Stimulated activated CD8-positive, alpha-beta memory T cell treated with anti-CD3 and anti-CD28 coated beads, Interleukin-7, amount 100 ng/mL, for 1 hour (primary cell): ENCODE results near the gene RNMT.
A peak's percentile ranks its signal among the peaks of the same experiment; 100 is the strongest.

Experiments
- DNase-seq, 2 donors: peaks; one replicate each; pipeline ENCODE4 v3.0.0-alpha.2; 2020; ENCODE audit warnings: low read depth in 2 of 2

The RNMT gene

DNA sequence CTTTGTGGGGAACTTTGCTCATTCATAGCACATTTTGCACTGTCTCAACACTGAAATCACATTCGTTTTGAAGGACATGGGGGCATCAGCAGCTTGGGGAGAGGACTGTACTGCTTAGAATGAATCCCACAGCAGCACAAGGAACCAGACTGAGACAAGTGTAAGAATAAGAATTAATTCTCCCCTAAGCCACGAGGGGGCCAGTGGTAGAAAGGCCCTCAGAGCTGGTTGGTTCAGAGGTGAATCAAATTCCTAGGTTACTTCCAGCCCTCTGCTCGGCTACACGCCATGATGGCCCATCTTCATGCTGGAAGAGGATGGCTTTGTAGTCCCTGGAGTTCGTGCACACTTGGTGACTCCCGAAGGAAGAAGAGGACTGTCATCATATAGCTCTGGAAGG, 85.5 kb downstream of the RNMT start:
- no peak for DNase-seq

DNA sequence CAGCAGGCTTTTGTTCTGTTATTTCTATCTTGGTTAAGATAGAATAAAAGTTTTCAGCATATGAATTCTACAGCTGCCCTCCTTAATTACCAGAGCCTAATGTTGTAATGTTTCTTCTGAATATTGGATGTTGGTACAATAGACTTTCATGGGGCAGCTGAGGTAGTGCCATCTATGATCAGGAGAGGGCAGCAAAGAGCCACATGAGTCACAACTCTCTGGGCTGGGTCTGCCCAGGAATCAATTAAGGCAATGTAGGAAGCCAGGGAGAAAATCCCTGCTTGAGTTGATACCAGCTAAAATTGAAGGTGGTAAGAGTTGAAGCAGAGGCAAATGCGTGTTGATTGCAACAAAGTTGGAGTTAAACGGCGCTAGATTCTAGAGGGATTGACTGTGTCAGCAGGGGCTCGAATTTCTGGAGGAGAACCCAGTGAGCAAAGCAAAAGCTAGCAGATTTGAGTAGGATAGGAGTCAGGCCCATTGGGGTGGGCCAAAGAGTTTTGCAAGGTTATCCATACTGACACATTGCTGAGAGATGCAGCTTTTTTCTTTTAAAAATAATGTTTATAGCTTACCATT, 86.9 kb downstream of the RNMT start:
- peak; percentile 20 to 27 for DNase-seq
